GM19452 (cell line): ENCODE data around the gene FBXO10.
A peak's percentile ranks its signal among the peaks of the same experiment; 100 is the strongest.

Experiments used
- ATAC-seq: cut with Tn5 transposase; IDR thresholded peaks from one replicate; pipeline ENCODE4 v1.9.1; 2021; ENCODE audit not compliant: unreplicated experiment

FBXO10 gene

DNA sequence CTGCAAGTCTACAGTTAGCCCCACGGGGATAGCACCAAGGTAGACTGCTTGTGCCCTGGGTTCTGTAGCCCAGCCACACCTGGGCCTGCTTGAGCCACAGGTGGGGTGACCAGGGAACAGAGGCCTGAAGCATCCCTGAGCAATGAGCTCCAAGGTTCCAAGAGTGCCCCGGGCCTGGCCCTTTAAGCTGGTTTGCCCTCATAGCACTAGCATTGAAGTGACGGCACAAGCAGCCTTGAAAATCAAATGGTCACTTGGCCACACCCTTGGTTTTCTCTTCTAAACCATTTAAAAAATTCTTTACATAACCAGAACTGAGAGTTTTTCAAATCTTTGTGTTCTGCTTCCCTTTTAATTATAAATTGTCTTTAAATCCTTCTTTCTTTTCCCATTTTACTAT is 24.7 kb downstream of the FBXO10 start:
- no peak for ATAC-seq

DNA sequence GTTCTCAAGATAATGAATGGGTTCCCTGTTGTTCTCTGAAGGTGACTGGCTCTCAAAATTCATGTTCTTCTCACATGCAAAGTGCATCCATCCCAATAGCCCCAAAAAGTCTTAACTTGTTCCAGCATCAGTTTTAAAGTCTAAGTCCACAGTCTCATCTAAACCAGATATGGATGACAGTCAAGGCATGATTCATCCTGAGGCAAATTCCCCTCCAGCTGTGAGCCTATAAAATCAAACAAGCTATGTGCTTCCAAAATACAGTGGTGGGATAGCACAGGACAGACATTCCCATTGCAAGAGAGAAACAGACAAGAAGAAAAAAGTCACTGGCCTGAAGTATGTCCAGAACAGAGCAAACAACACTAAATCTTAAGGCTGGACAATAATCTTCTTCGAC is 25.4 kb downstream of the FBXO10 start:
- no peak for ATAC-seq

DNA sequence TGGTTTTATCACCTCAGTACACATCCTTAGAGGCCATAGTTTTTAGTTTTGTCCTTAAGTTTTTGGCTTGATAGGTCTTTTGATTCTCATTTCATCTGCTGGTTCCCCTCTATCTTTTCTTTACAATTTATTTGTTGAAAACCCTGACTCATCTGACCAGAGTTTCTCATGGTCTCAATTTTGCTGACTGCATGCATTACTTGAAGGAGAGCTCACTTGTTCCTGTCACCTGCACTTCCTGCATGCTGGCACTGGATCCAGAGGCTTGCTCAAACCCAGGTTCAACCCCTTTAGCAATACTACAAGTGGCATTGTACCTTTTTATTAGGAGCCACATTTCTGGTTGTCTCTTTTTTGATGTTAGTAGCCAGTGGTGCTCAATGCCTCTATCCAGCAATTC is 26.7 kb downstream of the FBXO10 start:
- no peak for ATAC-seq

- no peak for ATAC-seq
Measured at GRCh38 chr9:37547328-37547878, 28.8 kb downstream of the FBXO10 start.

DNA sequence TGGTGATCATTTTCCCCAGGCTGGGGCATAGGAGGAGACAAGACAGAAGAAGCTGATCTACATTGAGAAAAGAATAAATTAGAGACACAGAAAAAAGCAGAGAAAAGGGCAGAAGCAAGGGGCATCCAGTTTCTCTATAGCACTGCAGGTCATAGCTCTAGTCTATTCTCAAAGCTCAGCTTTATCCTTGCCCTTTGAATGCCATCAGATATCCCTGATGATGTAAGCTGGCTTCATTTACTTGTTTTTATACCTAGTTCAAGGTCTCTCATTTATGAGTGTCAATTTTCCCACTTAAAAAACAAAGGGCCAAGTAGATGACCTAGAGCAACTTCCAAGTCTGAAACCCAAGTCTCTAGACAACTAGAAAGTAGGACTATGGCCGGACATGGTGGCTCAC is 32.7 kb downstream of the FBXO10 start:
- ATAC-seq, result no peak

GRCh38 chr9:37542895-37543294 is 33.3 kb downstream of the FBXO10 start:
- ATAC-seq, result no peak

DNA sequence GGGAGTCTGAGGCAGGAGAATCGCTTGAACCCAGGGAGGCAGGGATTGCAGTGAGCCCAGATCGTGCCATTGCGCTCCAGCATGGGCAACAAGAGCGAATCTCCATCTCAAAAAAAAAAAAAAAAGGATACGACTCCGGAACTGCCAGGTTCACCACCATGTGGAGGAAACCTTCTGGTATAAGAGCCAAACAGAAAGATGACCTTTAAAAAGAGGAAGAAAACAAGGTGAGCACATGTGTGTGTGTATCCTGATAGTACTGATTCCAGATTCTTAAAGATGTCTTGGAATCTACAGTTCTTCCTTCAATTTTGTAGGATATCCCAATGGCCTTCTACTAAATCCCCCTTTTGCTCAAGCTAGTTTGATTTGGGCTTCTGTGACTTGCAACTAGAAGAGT is 33.7 kb downstream of the FBXO10 start:
- no peak for ATAC-seq

- ATAC-seq, result no peak
Measured at GRCh38 chr9:37541465-37541864, 34.7 kb downstream of the FBXO10 start.

DNA sequence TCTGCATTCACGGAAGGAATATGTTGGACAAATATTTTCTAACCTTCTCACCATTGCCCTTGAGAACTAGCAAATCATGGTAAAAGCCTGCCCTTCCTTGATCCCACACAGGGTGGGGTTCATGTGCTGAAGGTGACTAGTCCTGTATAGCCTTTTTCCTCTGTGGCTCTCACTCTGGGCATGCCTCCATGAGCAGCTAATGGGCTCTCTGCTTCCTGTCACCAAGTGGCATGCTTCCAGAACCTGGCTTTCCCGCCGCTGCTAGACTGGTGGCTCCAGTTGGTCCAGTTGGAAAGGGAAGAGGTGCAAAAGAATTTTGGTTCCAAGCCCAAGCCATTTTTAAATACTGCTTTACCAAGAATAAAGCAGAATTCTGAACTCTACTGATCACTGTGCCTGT is 35.5 kb downstream of the FBXO10 start:
- ATAC-seq, result no peak

- no peak for ATAC-seq
Measured at GRCh38 chr9:37539634-37540033, 36.5 kb downstream of the FBXO10 start.

DNA sequence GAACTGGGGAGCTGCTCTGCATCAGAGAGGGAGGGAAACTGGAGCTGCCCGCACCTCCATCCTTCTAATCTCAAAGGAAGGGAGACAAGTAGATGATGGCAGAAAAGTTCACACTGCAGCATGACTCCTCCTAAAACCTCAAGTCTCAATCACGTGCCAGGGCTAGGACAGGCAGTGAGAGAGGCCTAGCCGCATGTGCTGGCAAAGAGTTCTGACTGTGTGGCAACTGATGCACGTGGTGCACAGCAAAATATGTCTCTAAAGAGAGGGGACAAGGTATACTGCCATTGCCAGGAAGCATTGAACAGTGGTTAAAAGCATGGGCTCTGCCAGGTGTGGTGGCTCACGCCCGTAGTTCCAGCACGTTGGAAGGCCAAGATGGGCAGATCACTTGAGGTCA is 38.1 kb downstream of the FBXO10 start:
- no peak for ATAC-seq

DNA sequence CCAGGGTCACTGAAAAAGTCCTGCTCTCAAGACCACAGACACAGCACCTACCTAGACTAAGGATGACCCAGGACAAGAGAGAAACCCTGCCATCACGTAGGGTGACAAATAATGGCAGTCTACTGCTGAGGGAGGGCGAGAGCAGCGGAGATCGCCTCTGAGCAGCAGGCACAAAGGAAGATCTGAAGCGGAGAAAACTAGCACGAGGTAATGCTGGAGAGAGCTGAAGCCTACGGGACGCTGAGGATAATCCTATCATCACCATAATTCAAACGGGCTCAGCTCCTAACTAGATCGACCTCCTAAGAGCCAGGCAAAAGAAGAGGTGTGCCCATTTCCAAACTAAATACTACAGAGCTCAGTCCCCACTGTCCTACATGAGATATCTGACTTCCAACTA is 41.3 kb downstream of the FBXO10 start:
- ATAC-seq, result no peak

DNA sequence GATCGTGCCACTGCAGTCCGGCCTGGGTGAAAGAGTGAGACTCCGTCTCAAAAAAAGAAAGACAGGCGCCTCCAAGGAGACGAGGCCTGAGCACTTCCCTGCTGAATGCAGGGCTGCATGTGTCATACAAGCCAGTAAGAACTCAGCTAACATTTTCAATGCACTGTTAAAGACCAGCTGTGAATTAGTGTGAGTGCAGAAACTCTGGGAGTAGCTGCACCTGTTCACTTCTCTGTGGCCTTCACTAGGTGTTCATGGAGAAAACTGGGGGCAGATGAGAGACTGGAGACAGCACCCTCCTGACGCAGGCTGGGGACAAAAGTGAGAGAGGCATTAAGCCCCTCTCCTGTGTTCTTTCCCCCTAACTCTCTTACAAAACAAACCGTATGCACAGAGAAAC is 41.8 kb downstream of the FBXO10 start:
- ATAC-seq, result no peak

DNA sequence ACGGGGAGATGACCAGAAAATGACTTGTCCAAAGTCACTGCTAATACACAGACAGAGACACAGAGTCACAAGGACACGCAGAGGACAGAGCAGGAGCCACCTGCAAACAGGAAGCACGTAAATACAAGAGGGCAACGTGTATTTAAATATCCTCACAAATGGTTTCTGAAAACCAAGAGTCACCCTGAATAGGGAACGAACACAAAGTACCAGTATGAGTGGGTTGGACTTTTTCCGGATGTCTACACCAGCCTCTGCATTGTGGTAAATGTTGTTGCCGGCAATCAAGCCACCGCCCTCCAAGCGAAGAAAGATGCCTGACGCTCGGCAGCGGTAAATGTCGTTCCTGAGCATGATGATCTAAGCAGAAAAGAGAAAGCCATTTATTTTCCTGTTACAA is 44.5 kb downstream of the FBXO10 start:
- ATAC-seq, result no peak

GRCh38 chr9:37528652-37529471 is 47.3 kb downstream of the FBXO10 start:
- peak; percentile 51 for ATAC-seq

- ATAC-seq, result no peak
Measured at GRCh38 chr9:37523916-37524315, 52.3 kb downstream of the FBXO10 start.

DNA sequence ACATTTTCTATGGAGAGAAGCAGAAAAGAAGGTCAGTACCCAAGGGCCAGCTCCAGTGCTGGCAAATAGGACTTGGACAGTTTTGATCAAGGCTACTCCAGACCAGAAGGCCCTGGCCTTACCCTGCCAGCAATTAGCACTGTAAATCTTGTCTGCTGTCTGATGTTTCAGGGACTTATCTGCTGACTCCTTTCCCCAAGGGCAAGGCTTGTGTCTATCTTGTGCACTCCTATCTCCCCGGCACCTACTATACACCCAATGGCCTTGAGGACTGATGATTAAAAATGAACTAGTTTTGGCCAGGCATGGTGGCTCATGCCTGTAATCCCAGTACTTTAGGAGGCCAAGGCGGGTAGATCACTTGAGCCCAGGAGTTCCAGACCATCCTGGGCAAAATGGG is 53.2 kb downstream of the FBXO10 start:
- no peak for ATAC-seq

DNA sequence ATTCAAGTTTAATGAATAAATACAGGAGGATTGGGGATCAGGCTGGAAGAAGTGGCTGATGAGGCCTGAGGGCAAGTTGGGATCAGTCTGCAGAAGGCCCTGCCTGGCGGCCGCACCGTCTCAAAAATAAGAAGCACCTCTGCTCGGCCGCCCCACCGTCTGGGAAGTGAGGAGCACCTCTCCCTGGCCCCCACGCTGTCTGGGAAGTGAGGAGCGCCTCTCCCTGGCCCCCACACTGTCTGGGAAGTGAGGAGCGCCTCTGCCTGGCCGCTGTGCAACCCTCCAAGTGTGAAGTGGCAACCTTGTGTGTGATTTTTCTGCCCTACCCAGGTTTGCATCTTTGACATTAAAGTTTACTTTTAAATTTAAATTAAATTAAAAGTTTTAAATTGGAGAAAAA is 55.1 kb downstream of the FBXO10 start:
- ATAC-seq, result no peak

DNA sequence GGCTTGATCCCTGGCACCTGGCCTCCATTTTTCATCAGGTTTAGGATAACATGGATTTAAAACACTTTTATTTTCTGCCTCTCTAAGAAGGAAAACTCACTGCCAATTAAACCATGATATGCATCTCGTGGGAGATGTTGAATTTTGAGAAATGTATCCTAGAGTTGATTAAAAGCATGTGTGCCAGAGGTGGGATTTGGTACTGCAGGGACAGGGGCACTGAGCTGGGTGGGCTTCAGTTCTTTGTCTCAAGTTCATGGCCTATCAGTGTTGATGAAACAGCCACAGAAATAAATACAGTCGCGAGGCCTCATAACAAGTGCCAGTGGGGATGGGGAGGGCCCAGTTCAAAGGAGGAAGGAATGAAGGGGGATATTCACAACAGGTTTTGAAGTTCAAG is 55.5 kb downstream of the FBXO10 start:
- no peak for ATAC-seq

DNA sequence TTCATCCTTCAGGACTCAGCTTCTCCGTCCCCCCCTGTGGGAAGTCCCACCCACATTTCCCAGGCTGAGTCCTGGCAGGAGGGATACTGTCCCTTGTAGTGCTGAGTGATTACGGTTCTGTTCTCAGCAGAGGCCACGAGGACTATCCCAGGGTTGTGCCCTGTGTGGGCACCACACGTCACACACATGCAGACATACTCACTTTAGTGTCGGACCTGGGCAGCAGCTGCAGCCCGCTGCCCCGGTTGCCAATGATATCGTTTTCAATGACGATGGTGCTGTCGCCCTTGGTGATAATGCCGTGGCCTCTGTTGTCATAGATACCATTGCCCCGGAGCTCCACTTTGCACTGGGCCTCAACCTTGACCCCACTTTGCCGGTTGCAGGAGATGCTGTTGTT is 58.3 kb downstream of the FBXO10 start:
- no peak for ATAC-seq

GRCh38 chr9:37515620-37516258 is 60.4 kb downstream of the FBXO10 start:
- no peak for ATAC-seq

- no peak for ATAC-seq
Measured at GRCh38 chr9:37514999-37515398, 61.2 kb downstream of the FBXO10 start.
